Measurements from ENCODE around the gene TXLNB.

GRCh38 chr6:139327038-139327437 is 35.2 kb upstream of the TXLNB start:
- TF ChIP-seq CTCF (IDR thresholded peaks at IDR 0.05; ENCODE audit: insufficient read depth, low read length) (no peak), POLR2AphosphoS5 (IDR thresholded peaks at IDR 0.05; ENCODE audit: low read depth) (no peak), REST (IDR thresholded peaks at IDR 0.05; ENCODE audit: insufficient replicate concordance, low read depth) (no peak), GABPA (IDR thresholded peaks at IDR 0.05; ENCODE audit: low read depth) (no peak), SPI1 (IDR thresholded peaks at IDR 0.05; ENCODE audit: borderline replicate concordance, low read depth) (no peak)
